CD4-positive, alpha-beta T cell treated with Interleukin-6 at 100 ng/mL for 8 hours (primary cell): ENCODE data around the gene OPCML.

Experiments used
- DNase-seq: peaks from one replicate; pipeline ENCODE4 v3.0.0-alpha.2; 2020; ENCODE audit warnings: mixed read lengths, low spot score

Gene OPCML

DNA sequence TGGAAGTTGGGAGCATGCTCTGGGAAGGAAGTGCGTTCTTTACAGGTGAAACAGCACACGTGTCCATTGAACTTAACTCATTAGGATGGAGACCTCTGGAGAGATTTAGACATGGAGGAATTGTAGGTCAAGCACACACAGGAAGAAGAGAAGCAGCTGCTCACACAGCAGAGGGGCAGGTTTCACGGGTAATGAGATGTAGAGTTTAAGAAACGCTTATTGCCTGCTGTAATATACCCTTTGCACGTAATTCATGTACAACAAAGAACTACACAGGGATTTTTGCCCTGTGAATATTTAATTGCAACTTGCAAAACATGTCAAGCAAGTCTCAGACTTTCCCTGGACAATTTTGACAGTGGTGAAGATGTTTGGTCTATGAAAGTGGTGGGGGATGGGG lies 508.0 kb downstream of the OPCML start:
- no peak for DNase-seq

DNA sequence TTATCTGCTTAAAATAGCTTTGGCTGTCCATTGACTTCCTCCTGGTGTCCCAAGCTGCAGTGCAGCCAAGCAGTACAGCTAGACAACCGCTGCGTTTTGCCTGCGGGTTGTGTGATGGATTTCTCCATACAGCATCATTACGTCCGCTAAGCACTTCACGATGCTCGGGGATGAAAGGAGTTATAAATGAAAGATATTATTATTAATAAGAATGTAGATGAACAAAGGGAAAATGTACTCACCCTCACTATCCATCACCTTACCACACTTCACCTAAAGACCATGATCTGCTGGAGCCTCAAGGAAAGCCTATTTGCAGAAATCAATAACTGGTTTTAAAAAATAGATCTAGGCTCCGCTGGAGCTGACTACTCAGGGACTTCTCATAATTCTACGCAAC lies 509.1 kb downstream of the OPCML start:
- no peak for DNase-seq

DNA sequence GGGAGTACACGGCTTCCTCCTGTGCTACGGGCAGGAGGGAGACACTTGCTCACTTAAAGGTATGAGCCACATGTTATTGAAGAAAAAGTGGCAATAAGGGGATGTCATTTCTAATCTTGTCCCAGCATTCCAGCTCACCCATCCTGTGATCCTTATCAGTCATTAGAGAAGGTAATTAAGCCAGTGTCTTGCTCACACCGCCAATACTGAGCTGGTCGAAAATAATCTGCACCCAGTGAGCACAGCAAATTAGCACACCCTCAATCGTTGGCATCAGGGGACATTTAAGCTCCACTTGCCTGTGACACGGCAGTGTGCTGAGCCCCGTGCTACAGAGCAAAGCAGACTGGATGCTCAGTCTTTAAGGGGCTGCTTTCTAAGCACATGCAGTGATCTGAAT lies 510.7 kb downstream of the OPCML start:
- no peak for DNase-seq

DNA sequence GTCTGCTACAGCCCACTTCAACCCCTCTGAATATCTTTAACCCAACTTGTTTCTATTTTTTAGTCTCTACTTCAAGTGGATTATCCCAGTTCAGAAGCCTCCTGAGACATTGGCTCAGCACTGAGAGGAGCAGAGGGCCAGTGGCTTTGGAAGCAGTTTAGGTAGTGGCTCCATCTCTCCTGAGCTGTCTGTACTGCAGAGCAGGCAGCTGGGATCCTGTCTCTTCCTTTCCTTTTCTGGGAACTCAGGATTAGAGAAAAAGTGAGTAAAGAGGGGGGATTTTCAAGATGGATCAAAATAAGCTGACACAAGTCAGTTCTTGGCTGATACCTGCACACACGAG lies 512.0 kb downstream of the OPCML start:
- DNase-seq: no peak

DNA sequence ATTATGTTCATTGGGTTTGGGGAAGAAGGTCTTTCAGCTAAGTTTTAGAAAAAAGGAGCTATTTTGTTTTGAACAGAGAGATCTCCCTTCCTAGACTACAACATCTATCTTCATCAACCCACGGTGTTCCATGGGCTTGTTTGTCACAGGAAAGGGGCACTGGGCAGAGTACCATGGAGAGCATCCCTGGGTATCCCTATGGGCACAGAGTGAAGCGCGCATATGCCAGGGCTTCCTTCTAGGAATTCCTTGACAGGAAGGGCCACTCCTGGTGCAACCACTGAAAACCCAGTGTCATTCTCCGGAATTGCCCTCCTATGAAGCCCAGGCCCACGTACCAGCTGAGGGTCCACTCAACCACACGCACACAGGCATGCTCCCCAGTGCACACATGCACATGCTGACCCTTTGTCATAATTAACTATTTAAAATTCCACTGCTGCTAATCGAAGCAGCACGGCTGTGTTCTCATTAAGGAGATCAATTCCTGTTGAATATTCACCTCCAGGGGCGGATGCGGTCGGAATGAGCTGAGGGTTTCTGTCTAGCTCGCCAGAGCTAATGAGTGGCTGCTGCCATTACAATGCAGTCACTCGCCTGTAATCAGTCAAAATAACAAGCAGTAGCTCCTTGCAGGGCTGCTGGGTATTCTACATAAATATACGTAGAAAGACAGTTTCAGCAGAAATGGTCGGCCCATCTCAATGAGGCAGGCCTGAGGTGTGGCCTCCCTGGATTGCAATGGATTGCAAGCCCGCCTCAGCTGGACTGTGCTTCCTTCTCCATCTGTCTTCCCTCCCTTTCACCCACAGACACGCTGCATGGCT lies 512.5 kb downstream of the OPCML start:
- no peak for DNase-seq

DNA sequence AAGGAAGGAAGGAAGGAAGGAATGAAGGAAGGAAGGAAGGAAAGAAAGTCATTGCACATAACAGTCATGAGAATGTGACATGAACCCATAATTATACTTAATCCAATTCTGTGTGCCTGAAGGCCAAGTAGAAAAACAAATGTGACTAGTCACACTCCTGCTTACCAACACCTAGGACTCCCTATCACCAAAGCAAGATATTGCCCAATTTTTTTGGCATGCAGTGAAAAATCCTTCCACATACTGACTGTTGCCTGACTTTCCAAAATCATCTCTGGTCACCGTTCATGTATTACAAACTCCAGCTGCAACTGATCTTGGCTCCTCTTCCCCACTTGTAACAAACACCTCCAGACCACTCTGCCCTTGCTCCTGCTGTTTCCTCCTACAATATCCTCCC lies 516.8 kb downstream of the OPCML start:
- no peak for DNase-seq

DNA sequence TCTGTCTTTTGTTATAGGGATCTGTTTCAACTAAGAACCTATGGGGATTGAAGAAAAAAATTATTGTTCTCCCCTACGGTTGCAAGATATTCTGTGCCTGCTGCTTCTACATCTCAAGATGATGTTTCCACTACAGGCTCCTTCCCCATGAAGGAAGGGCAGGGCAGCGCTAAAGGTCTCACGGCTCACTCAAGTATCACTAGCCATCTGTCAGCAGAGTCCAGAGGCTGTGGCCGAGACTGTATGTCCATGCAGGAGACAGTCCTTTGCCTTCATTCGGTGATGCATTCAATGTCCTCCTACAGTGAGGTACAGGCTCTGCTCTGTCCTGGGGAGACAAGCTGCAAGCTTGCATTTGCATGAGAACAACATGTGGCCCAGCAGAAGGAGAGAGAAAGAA lies 518.0 kb downstream of the OPCML start:
- DNase-seq: no peak

DNA sequence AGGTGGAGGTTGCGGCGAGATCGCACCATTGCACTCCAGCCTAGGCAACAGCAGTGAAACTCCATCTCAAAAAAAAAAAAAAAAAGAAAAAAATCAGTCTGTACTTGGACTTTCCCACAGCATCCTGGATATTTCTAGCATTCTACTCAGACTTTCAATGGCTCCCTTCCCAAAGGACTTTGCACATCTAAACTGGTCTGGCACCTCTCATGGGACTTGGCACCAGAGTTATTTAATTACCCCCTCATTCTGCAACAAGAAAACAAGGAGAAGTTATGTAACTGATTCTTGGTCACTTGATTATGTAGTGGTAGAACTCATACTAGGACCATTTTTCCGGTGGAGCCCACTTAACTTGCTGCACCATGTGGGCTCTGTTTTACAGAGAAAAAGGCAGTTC lies 519.5 kb downstream of the OPCML start:
- no peak for DNase-seq

DNA sequence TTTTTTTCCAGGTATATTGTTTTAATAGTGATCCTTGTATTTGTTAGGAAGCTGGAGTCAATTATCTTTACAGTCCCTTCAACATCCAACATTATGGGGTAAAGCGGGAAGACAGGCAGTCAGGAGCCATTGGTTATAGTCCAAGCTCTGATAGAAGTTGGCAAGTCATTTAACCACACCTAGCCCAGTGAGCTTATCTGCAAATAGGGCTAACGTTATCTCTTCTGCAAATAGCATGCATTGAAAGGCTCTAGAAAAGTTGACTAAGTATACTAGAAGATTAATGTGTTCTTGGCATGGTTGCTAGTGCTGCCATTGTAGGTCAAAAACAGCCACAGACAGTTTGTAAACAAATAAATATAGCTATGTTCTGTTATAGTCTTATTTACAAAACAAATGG lies 520.7 kb downstream of the OPCML start:
- no peak for DNase-seq

DNA sequence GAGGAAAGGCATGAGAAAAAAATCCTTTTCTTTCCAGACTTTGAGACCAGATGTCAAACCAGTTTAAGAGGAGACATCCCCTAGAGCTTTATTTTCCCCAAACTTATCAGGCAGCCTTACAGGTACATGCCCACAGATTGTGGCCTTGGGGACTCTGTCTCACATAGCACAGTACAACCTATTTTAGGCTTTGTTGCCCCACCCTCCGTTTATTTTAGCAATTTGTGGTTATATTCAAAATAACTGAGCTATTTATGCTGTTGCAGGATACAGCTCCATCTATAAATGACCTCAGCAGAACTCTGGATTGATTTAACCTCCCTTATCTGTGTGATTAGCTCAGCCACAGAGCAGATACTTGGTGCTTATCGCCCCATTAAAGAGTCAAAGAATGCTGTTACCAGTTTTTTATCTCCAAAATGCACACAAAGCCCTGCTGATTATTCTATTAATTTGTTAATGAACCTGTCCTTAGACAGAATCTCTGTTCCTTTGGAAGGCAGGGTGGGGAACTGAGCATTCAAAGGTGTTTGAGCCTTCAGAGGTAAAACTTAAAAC lies 525.2 kb downstream of the OPCML start:
- no peak for DNase-seq

DNA sequence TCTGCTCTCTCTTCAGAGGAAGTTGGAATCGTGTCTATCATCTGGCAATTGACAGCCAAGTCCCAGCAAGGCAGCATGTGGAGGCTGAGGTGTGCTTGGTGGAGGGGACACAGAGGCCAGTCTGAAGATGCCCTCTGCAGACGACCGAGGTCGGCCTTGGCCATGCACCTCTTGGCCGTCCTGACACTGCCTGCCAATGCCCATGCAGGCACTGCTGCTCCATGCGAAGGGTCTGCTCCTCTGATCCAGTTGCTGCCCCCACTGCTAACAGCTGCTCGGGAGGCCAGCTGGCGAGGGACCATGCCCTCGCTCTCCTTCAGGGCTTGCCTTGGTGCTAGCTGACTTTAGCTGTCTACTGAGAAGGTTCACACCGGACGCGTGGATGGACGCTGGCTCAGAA lies 527.9 kb downstream of the OPCML start:
- no peak for DNase-seq

DNA sequence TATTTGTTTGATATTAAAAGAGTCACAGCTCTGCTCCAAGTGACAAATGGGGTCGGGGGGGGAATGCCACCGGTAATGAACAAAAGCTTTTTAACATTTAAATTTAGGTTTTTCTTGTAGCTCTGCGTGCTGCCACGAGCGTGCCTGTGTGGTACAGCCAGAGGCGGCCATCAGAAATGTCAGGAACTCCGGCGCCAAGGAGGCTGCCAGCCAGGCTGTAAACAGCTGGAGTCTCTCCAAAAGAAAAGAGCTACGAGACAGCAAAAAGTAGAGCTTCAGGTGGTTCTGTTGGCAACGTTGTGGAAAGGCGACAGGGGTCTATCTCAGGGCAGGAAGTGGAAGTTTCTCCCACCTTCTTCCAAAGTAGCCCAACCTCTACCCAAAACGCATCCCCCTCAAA lies 532.8 kb downstream of the OPCML start:
- no peak for DNase-seq

DNA sequence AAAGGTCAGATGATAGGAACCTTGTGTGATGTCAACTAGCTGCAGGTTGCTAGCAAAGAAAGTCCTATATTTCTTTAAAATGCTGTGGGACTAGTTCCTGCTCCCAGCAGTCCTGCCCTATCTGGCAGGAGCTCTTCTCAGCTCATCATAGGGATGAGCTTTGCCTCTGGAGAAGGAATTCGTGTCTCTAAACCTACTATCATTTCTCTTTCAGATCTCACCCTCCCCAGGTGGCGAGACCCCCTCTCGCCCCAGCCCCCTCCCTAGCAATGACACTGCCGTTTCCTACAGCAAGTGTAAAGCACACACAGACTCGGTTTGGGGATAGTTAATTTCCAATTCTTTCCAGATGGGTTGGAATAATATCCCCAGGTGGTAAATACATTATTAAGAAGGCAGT lies 533.3 kb downstream of the OPCML start:
- DNase-seq: no peak

DNA sequence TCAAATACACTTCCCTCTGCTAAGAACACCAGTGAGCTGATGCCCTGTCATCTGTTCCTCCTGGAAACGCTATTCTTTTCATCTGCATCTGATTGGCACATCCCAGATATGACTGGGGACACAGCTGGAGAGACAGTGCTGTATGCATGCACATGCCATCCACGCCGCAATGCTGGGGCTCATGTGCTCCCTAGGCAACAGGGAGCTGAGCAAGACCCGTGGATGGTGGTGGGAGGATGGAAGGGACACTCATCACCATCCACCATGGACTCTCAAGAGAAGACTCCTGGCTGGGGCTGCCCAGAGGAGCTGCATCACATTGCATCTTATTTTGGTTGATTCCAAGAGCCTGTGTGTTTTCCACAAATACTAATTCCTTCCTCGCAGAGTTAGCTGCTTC lies 534.9 kb downstream of the OPCML start:
- no peak for DNase-seq

DNA sequence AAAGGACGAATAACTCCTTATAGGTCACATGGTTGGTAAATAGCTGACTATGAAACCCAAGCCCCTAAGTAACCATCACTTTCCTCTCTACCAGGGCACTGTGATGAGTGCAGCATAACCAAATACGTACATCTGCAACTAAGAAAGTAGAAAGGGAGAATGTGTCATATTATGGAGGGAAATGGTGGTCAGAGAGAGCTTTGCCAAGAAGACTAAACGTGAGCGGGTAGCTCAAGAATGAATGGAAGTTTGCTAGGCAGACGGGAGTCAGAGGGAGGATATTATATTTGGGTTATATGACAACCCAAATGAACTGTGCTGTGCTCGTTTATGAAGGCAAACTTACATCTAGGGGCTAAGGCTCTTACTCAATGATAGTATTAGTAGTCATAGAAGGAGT lies 537.3 kb downstream of the OPCML start:
- no peak for DNase-seq

DNA sequence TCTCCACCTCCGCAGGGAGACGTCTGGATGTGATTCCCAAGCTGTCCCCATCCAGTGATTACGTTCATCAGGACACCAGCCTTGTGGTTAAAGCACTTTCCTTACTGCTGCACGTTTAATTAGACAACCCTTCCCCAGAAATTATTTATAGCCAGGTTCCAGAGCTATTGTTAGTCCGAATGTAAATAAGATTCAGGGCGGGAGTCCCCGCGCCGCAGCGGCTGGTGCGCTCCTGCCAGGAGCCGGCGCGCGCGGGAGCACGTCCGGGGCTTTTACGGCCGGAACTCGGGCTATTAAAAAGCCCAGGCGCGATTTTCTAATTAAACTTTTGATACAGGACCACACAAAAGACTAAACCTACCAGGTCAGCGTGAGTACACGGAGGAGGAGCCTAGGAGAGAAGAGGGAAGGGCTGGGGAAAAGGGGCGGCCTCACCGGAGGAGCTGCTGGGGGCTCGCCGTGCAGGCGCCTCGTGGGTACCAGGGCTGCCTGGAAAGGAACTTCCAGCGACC lies 538.3 kb downstream of the OPCML start:
- DNase-seq: no peak

DNA sequence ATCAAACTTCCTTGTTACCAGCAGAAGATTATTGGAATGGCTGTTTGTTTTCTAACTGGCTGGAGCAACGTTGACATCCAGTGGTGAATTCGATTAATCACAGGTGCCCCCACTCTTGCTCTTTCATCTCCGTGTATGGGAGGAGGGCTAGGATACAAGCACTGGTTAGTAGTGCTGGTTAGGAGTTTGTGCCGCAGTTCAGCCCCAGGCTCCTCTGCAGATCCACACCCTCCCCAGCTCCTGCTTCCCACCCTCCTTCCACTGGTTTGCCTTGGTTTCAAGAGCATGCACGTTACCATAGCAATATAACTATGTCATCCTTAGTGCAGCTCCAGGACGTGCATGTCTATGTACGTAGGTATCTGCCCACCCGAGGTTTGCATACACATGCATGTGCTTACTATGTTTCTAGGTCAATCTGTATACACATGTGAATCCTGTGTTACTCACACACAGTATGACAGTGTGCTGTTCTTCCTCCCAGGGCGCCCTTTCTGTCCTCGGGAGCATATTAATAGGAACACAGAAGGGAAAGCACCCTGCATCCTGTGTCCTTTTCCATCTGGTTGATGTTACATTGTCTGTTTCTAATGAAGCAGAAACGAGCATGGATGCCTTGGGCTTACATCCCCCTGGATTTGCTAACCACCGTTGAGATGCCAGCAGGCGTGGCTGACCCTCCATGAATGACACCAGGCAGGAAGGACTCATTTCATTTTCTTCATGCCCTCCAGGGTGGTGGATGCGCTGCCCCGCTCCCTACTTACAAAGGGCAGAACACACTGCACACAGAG lies 539.3 kb downstream of the OPCML start:
- no peak for DNase-seq

DNA sequence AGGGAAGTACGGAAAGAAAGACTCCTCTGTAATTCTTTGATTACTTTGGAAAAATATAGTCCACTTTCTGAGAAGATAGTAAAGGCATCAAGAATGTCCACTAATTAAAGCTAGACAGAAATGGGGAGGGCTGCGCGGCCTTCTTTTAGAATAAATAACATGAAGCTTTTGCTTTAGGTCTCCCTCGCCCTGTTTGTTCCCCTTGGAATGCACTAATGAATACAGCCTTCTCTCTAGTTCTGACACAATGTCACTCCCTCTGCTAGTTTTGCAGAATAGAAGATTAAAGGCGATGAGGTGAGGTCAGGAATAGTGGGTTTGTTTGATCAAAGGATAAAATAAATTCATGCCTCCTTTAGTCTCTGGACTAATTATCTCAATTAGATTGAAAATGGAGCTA lies 543.9 kb downstream of the OPCML start:
- DNase-seq: no peak

DNA sequence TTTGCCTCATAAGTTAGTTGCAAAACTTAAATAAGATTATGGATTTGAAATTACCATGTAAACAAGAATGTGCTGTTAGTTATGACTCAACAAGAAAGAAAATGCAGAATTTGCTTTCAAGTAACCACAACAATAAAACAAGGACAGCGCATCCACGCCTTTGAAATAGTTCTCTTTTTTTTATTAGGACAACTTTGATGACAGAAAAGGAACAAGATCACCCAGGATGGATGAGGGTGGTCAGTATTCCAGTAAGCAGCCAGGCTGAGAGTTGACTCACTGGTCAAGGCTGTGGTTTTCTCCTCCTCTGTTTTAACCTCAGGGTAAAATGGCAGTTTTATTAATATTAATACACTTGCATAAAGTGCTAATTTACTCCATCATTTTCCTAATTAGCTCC lies 544.4 kb downstream of the OPCML start:
- no peak for DNase-seq

DNA sequence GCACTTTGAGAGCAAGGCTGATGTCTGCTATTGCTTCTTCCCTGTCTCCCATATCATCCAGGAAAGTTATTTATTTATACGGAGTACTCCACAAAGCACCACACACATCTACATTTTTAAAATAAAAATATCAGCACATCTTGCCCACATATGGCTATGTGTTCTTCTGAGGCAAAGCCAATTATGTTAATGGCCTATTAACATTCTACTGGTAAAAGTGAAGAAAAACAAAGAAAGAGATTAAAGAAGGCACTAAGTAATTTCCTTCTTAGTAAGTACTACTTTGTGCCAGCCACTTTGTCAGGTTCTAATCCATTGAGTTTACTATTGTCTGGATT lies 548.7 kb downstream of the OPCML start:
- no peak for DNase-seq

DNA sequence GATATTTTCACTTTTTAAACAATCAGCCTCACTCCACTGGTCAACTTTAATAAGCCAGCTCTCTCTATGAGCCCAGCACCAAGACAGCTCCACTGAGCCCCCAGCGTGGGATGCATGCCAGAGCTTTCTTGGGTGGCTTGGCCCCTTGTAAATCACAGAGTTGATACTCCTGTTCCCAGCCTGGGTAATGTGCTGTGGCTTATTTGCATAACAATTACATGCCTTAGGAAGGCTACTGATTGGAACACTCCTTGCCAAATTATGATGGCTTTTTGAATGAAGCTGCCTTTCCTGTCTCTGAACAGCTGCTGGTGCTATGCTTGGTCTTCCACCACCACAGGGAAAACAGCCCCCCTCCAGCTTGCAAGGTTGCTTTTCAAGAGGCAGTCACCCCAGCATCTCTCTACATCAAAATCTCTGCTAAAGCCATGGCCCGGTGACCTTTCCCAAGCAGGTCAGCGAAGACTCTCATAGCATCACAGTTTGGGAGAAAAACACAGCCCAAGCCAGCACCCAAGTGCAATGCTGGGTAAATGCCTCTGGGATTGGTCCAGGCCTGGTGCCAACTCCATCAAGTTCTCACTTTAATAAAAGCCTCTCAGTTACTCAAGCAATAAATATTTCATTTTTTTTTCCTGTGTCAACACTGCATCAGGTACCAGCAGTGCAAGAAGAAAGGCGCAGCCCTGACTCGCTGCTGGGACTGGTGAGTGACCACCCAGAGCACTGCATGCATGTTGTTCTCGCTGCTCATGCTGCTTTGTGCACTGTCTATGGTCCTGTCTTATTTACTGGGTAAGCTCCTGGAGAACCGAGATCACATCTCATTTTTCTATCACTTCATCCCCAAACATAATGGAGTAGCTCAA lies 549.3 kb downstream of the OPCML start:
- no peak for DNase-seq
